ENCODE results near the gene YWHAH.
A peak's percentile ranks its signal among the peaks of the same experiment; 100 is the strongest.

Gene YWHAH

DNA sequence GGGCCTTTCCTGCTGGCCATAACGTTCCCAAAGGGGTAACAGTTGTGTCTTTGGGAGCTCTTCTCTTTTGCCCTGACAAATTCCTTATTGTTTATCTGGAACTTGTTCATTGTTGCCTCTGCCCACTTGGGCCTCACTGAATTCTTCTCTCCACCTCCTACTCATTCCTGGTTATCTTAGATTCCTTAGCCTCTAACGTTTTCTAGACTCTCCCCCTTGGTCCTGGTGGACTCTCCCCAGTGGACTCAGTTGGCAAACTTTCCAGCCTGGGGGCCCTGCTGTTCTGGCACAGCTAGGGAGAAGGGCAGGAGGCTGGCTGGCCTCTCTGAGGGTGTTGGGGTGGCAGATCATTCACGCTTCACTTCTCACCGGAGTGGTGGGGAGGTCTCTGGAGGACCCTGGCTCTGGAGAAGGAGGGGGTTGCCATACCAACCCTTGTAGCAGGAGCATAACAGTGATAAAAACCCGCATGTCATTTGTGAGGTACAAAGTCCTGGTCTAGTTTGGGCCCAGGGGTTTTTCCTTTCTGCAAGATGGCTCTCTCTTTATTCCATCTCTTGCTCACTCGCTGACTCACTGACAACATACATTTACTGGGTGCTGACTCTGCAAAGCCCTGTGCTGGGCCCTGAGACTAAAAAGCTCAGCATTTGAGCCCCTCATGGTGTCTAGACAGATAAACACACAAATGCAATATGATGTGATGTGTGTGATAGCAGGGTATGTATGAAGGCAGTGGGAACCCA lies 39.7 kb downstream of the YWHAH start:
- DNase-seq (ENCODE audit: low spot score): no peak

DNA sequence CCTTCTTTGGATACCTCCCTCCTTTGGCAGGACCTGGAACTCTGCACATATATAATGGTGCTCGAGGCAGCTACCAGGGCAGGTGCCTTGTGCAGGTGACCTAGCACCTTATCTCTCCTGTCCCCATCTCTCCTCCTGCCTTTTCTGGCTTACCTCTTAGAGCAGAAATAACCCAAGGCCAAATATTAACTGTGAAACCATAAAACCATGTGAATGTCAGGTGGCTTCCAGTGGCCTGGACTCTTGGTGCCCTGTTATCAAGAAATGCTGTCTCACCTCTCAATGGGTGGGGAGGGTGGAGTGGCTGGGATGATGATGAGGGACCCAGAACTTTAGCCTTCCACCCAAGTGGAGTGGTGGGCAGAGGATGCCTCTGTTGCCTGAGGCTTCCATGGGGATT lies 42.9 kb downstream of the YWHAH start:
- no peak for DNase-seq (ENCODE audit: low spot score)

DNA sequence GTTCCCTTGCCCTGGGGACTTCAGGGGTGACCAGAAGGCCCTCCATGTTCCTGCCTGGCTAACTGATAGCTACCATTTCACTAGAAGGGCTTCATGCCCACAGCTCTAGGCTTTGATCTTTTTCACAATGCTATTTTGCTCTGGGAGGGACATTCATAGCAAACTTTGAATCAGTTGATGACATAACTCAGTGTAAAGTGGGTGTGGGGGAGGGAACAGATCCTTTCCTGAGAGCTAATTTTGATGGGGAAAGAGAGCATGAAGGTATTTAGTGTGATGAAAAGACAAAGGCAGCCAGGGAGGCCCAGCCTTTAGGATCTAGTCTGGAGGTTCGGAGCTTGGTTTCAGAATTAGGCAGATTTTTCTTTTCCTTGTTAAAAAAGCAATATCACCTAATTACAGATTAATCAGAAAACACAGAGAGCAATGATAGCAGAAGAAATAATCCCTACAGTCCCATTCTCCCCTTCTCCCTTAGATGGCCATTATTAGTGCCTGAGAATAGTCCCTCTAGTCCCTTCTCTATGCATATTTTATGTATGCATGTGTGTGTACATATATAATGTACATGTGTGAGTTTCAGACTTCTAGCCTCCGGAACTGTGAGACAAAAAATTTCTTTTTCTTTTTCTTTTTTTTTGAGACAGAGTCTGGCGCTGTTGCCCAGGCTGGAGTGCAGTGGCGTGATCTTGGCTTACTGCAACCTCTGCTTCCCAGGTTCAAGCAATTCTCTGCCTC lies 46.9 kb downstream of the YWHAH start:
- DNase-seq (ENCODE audit: low spot score): no peak

DNA sequence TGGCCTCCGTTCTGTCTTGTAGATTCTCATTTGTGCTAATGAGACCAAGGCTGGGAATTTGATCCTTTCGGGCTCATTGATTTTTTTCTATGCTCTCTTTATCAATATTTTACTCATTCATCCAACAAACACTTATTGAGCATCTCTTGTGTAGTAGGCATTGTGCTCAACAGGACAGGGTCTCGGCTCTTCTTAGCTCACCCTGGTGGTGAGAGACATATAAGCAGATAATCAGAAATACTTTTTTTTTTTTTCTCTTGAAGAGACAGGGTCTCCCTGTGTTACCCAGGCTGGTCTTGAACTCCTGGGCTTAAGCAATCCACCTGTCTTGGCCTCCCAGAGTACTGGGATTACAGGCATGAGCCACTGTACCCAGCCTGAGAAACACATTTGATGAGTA lies 50.7 kb downstream of the YWHAH start:
- DNase-seq (ENCODE audit: low spot score): no peak

DNA sequence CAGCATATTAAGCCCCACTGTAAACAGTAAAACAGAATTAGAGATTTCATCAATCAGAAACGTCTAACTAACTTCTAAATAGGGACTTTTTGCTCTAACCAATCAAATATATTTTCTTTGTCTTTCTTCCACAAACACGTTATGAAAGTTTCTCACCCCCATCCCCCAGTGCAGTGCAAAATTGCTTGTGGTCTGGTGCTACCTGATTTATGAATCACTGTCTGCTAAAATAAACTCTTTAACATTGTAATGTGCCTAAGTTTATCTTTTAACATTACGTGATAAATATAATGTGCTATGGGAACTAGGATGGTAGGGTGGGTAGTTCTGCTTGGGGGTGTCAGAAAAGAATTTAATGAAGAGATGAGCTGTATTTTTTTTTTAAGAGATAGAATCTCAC lies 51.5 kb downstream of the YWHAH start:
- no peak for DNase-seq (ENCODE audit: low spot score)

DNA sequence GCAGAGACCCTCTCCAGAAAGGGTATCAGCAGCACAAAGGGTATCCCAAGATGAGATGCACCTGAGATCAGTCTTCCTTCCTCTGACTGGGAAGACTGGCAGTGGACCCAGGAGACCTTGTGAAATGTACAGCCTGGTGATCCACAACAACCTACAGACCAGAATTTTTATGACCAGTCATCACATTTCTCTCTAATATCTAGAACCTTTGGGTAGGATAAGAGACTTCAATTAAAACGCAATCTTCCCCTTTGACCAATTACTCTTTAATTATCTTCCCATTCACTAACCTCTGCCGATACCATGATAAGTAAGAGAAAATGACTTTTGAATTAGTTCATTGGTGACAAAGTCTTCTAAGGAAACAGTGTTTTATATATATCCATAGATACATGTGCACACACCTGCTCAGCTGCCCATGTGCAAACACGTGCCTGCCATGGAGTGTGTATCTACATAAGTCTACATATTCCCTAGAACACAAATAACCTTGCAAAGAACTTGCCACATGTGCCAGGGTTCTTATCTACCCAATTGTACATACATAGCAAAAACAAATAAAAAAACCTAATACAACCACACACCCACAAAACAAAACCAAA lies 54.5 kb downstream of the YWHAH start:
- DNase-seq (ENCODE audit: low spot score): no peak

DNA sequence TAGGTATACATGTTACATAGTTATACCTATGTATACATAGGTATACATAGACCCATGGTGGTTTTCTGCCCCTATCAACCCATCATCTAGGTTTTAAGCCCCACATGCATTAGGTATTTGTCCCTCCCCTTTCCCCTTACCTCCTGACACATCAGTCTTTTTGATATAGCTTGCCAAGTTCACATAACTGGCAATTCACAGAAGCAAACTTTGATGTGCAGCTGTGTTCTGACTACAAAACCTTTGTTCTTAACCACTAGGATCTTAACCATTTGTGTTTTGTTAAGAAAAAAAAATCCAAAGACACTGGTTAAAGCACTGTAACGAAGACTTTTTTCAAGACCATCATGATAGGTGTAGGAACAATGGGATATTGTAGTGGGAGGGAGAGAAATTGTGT lies 55.8 kb downstream of the YWHAH start:
- no peak for DNase-seq (ENCODE audit: low spot score)

DNA sequence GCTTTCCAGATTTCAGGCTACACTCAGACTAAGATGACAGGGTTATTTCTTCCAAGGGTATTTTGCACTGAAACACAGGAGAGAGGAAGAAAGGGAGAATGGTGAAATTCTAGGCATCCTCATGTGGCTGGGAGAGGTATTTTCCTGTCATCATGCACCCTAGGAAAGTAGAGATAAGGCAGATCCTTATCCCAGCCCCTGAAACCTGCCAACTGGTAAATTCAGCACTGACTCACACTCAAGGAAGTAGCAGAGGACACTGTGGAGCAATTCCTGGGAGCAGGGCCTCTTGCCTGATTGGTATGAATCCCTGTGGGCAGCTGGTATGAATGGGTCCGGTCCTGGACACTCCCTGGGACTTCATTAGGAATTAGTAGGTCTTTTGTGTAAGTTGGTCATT lies 61.1 kb downstream of the YWHAH start:
- DNase-seq (ENCODE audit: low spot score): peak; percentile 15
